B cell (primary cell): ENCODE data around the gene SDR39U1. TPM values are rescaled to one million over a fixed set of nuclear protein-coding genes. Genes with fewer than 3 reads are reported as not detected.
"Not testable (repeated sequence)": the region's sequence is repeated elsewhere in the genome, so short reads cannot be mapped to it uniquely, and the experiment has no call there.

ENCODE experiments used
- ATAC-seq: fragments of 200-7000 bp; cut with Tn5 transposase; one replicate; pipeline ENCODE4 v1.10.0; 2021; ENCODE audit warnings: low read depth, mild to moderate bottlenecking, moderate number of reproducible peaks, moderate library complexity
- CTCF ChIA-PET: fragments of 350-600 bp; sonication (Branson Sonifier 250); formaldehyde crosslinking; loops from one replicate; lab custom pipeline; 2021; ENCODE audit warnings: antibody characterized with exemption, inconsistent platforms; lab: Charles Lee
- POLR2A ChIA-PET: fragments of 350-600 bp; sonication (Branson Sonifier 250); formaldehyde crosslinking; loops from one replicate; lab custom pipeline; 2021; ENCODE audit warnings: antibody characterized with exemption; lab: Charles Lee
- DNase-seq: peaks from one replicate; pipeline ENCODE4 v3.0.0; 2013
- H2AFZ ChIP-seq: 2 replicates; pipeline ENCODE4 v1.6.1; 2012; ENCODE audit warnings: mild to moderate bottlenecking, low read depth, low read length; ENCODE audit not compliant: insufficient read depth, poor library complexity, severe bottlenecking
- H3K27ac ChIP-seq, 2 donors: 1 replicate in 1 of 2; 2 replicates in 1 of 2; pipeline ENCODE4 v1.5.1; 2012 to 2013; ENCODE audit warnings: low read length in 2 of 2, mild to moderate bottlenecking in 2 of 2, moderate library complexity in 1 of 2
- H3K27me3 ChIP-seq, 4 experiments: fragments of 200-600 bp in 1 of 4; sonication (generic) in 1 of 4; replicated peaks in 1 of 4; 1 replicate in 2 of 4; 2 replicates in 2 of 4; pipeline versions ENCODE4 v1.6.1 to v1.7.0; 2013 to 2016; ENCODE audit warnings: low read length in 3 of 4, mild to moderate bottlenecking in 2 of 4, mixed read lengths in 1 of 4, moderate library complexity in 1 of 4; ENCODE audit not compliant: insufficient read depth in 4 of 4, control insufficient read depth in 3 of 4; ENCODE audit errors: control extremely low read depth in 1 of 4
- H3K36me3 ChIP-seq, 2 experiments: replicated peaks in 1 of 2; 1 replicate in 1 of 2; 2 replicates in 1 of 2; pipeline versions ENCODE4 v1.6.1 to v1.7.1; 2013; ENCODE audit warnings: low read length in 1 of 2; ENCODE audit not compliant: insufficient read depth in 2 of 2, control insufficient read depth in 1 of 2; ENCODE audit errors: control extremely low read depth in 1 of 2, extremely low read depth in 1 of 2
- H3K4me1 ChIP-seq, 2 donors: fragments of 200-600 bp in 1 of 2; sonication (generic) in 1 of 2; 1 replicate in 1 of 2; 2 replicates in 1 of 2; pipeline versions ENCODE4 v1.5.1 to v1.6.1; 2013 to 2017; ENCODE audit warnings: low read length in 2 of 2; ENCODE audit not compliant: control insufficient read depth in 2 of 2, insufficient read depth in 2 of 2
- H3K4me2 ChIP-seq: replicated peaks from 2 replicates; pipeline ENCODE3; 2012; ENCODE audit warnings: mild to moderate bottlenecking, low read depth, low read length; ENCODE audit not compliant: poor library complexity, severe bottlenecking
- H3K4me3 ChIP-seq, 5 experiments: fragments of 200-600 bp in 1 of 5; sonication (generic) in 1 of 5; 1 replicate in 3 of 5; 2 replicates in 2 of 5; pipeline versions ENCODE4 v1.5.1 to v1.7.0; 2011 to 2016; ENCODE audit warnings: low read length in 4 of 5, mild to moderate bottlenecking in 4 of 5, low read depth in 2 of 5, control low read depth in 1 of 5, moderate library complexity in 1 of 5; ENCODE audit not compliant: insufficient read depth in 1 of 5; ENCODE audit errors: control extremely low read depth in 1 of 5, extremely low read depth in 1 of 5
- H3K79me2 ChIP-seq: fragments of 200-600 bp; sonication (generic); one replicate; pipeline ENCODE4 v1.6.0; 2016; ENCODE audit warnings: low read length; ENCODE audit not compliant: control insufficient read depth, insufficient read depth
- H3K9ac ChIP-seq: fragments of 200-600 bp; sonication (generic); 2 replicates; pipeline ENCODE4 v1.6.1; 2017; ENCODE audit warnings: mild to moderate bottlenecking, low read length, moderate library complexity
- H3K9me3 ChIP-seq, 3 donors: one replicate each; pipeline versions ENCODE4 v1.6.1 to v1.7.1; 2013; ENCODE audit warnings: low read length in 2 of 3; ENCODE audit not compliant: control insufficient read depth in 2 of 3, insufficient read depth in 1 of 3; ENCODE audit errors: control extremely low read depth in 1 of 3
- H4K20me1 ChIP-seq: 2 replicates; pipeline ENCODE4 v1.6.0; 2012; ENCODE audit warnings: mild to moderate bottlenecking, low read length; ENCODE audit not compliant: insufficient read depth, control insufficient read depth, poor library complexity, severe bottlenecking
- H3K27ac Mint-ChIP-seq: one replicate; pipeline ENCODE4 v1.8.0; 2021; ENCODE audit warnings: mixed read lengths
- H3K27me3 Mint-ChIP-seq: one replicate; pipeline ENCODE4 v1.8.0; 2021; ENCODE audit warnings: mixed read lengths
- H3K4me1 Mint-ChIP-seq: one replicate; pipeline ENCODE4 v1.8.0; 2021; ENCODE audit warnings: mixed read lengths
- H3K4me3 Mint-ChIP-seq: one replicate; pipeline ENCODE4 v1.8.0; 2021; ENCODE audit warnings: mixed read lengths
- H3K9me3 Mint-ChIP-seq: one replicate; pipeline ENCODE4 v1.8.0; 2022; ENCODE audit warnings: mixed read lengths; ENCODE audit not compliant: insufficient read depth
- CTCF ChIP-seq: fragments of 200-600 bp; IDR thresholded peaks from one replicate; pipeline ENCODE4 v1.8.0; 2022; ENCODE audit warnings: antibody characterized with exemption, mild to moderate bottlenecking
- EZH2 ChIP-seq: IDR thresholded peaks from 2 replicates; pipeline ENCODE4 v1.6.1; 2012; ENCODE audit warnings: borderline replicate concordance, low read depth, mild to moderate bottlenecking, moderate library complexity, low read length; ENCODE audit not compliant: insufficient read depth, poor library complexity, severe bottlenecking
- WGBS: methylation state at CpG from one replicate; pipeline ENCODE4 v1.1.5; 2013; ENCODE audit warnings: missing lambda C conversion rate; ENCODE audit not compliant: insufficient coverage; 5-methylcytosine and 5-hydroxymethylcytosine counted together
- intact Hi-C: fragments of 100-400 bp; cut with micrococcal nuclease; formaldehyde crosslinking; loops from one replicate; pipeline ENCODE4 v1.10.0; 2022
- polyA minus RNA-seq: library from RNA; depleted of rRNA, polyadenylated mRNA; stranded (reverse); fragments of >200 nt; gene quantifications from 2 replicates; pipeline ENCODE4 v1.2.3, GENCODE V29; 2012
- polyA plus RNA-seq: library from polyadenylated mRNA; depleted of rRNA; stranded (reverse); fragments of >200 nt; gene quantifications from 2 replicates; pipeline ENCODE4 v1.2.3, GENCODE V29; 2012
- total RNA-seq, 2 donors: library from RNA; stranded (reverse); fragments of 120-200 nt in 1 of 2; gene quantifications; 1 replicate in 1 of 2; 2 replicates in 1 of 2; pipeline versions ENCODE4 v1.2.3 to v1.2.4, GENCODE V29; 2013 to 2022

Gene SDR39U1
- 107 and 126 TPM in 2 replicates for total RNA-seq
- 44.1 TPM for total RNA-seq (2013)
- 247 and 248 TPM in 2 replicates for polyA plus RNA-seq
- 33.5 and 37.2 TPM in 2 replicates for polyA minus RNA-seq

- peaks cover 28% of the 10 kb centered on the region for H3K79me2 ChIP-seq
- H3K4me3 ChIP-seq = peak within 1 kb of the TSS; percentile 86 to 98 (median 94)
- peaks cover 48% of the 10 kb centered on the region for H3K4me1 Mint-ChIP-seq
- peak within 1 kb of the TSS; percentile 86 for H3K4me2 ChIP-seq
- CTCF ChIA-PET = interaction anchor here (0.7 to 5.0 kb wide), 7 partner anchors 12 to 255 kb away, joined by 3 to 56 read pairs (median 4); partner anchors contain the start of genes CBLN3, KHNYN and RIPK3
- H3K4me3 Mint-ChIP-seq = peak within 1 kb of the TSS; percentile 97
- no peak for TF ChIP-seq CTCF
- TF ChIP-seq EZH2 = no peak
- peak; percentile 99 for DNase-seq
- peaks cover 20 to 29% of the 10 kb centered on the region in 2 donors for H3K4me1 ChIP-seq
- peaks cover 0 to 35% of the 10 kb centered on the region in 2 experiments for H3K36me3 ChIP-seq
- intact Hi-C loops = loop anchor here (1.0 to 5.0 kb wide), 8 partner anchors 11 to 1142 kb away; partner anchors contain the start of genes AP1G2, DCAF11, GMPR2 and NEDD8
- peak within 1 kb of the TSS; percentile 96 for H3K27ac ChIP-seq
- H4K20me1 ChIP-seq = peaks cover 43% of the 10 kb centered on the region
- H3K9me3 ChIP-seq = no peaks in the 10 kb centered on the region
- ATAC-seq = peak; percentile 89
- no peaks in the 10 kb centered on the region for H3K27me3 Mint-ChIP-seq
- peak within 1 kb of the TSS; percentile 72 for H2AFZ ChIP-seq
- peak within 1 kb of the TSS; percentile 89 for H3K9ac ChIP-seq
- POLR2A ChIA-PET = interaction anchor here (0.7 to 2.2 kb wide), 5 partner anchors 11 to 200 kb away, joined by 3 to 18 read pairs (median 7); partner anchors contain the start of genes CBLN3, KHNYN and TINF2
- no peaks in the 10 kb centered on the region for H3K27me3 ChIP-seq
- H3K9me3 Mint-ChIP-seq = no peaks in the 10 kb centered on the region
- under 1% methylated on average over 41 of the region's 52 CpGs for WGBS
- H3K27ac Mint-ChIP-seq = peak within 1 kb of the TSS; percentile 98
These were observed at the start of gene SDR39U1 for GRCh38 chr14:24442240-24443052. SDR39U1 (minus strand) TSS chr14:24442776; CDS start chr14:24442769, 7 bp downstream.

- H3K4me1 Mint-ChIP-seq, H3K27ac Mint-ChIP-seq, H3K4me1 ChIP-seq, H3K36me3 ChIP-seq, H2AFZ ChIP-seq, H3K4me3 Mint-ChIP-seq, ATAC-seq, H3K9ac ChIP-seq, H3K4me2 ChIP-seq, H3K9me3 Mint-ChIP-seq, intact Hi-C loops, POLR2A ChIA-PET, H3K79me2 ChIP-seq, H3K9me3 ChIP-seq, H3K27ac ChIP-seq, H3K4me3 ChIP-seq, DNase-seq, H4K20me1 ChIP-seq, CTCF ChIA-PET: not testable (repeated sequence)
- 78% methylated on average over 17 of the region's 19 CpGs for whole genome bisulfite sequencing
- H3K27me3 ChIP-seq = peaks cover 0 to 10% (median 0%) of the 10 kb centered on the region in 4 experiments
- peaks cover 12% of the 10 kb centered on the region for H3K27me3 Mint-ChIP-seq
These were observed 49.2 kb upstream of the SDR39U1 start for GRCh38 chr14:24491586-24492408.
